Medulla oblongata (tissue), 1 donor: ENCODE data around the gene NBL1.

ENCODE experiments used
- DNase-seq: peaks from one replicate; pipeline ENCODE4 v3.0.0-alpha.2; 2015; ENCODE audit errors: extremely low spot score

The NBL1 gene

GRCh38 chr1:19643602-19644394 lies at the start of gene NBL1:
TSS of gene NBL1 (plus strand) at chr1:19644311. CDS start at chr1:19655031, 10,720 bp downstream.
- peak; percentile 44 for DNase-seq

- DNase-seq: peak; percentile 9
These were observed 47.9 kb upstream of the NBL1 start for GRCh38 chr1:19596065-19596713.

- DNase-seq: peak; percentile 98
These were observed 47.2 kb upstream of the NBL1 start for GRCh38 chr1:19596714-19597495.

- peak; percentile 36 for DNase-seq
These were observed 46.4 kb upstream of the NBL1 start for GRCh38 chr1:19597496-19598309.

- DNase-seq: no peak
These were observed 44.3 kb upstream of the NBL1 start for GRCh38 chr1:19599810-19600209.

- DNase-seq: no peak
These were observed 41.6 kb upstream of the NBL1 start for GRCh38 chr1:19602486-19602885.

- DNase-seq: no peak
These were observed 38.1 kb upstream of the NBL1 start for GRCh38 chr1:19605967-19606366.

- DNase-seq: no peak
These were observed 37.1 kb upstream of the NBL1 start for GRCh38 chr1:19606817-19607642.

- no peak for DNase-seq
These were observed 35.9 kb upstream of the NBL1 start for GRCh38 chr1:19608232-19608631.

- no peak for DNase-seq
These were observed 33.7 kb upstream of the NBL1 start for GRCh38 chr1:19610282-19610981.

- no peak for DNase-seq
These were observed 31.6 kb upstream of the NBL1 start for GRCh38 chr1:19612530-19612929.

GRCh38 chr1:19613171-19613703 lies 30.9 kb upstream of the NBL1 start:
- DNase-seq: no peak

GRCh38 chr1:19615438-19615837 lies 28.7 kb upstream of the NBL1 start:
- no peak for DNase-seq

GRCh38 chr1:19616489-19616888 lies 27.6 kb upstream of the NBL1 start:
- DNase-seq: no peak

GRCh38 chr1:19617376-19617775 lies 26.7 kb upstream of the NBL1 start:
- DNase-seq: no peak

- DNase-seq: no peak
These were observed 25.7 kb upstream of the NBL1 start for GRCh38 chr1:19618428-19618827.

- DNase-seq: no peak
These were observed 24.3 kb upstream of the NBL1 start for GRCh38 chr1:19619697-19620384.

GRCh38 chr1:19620786-19621185 lies 23.3 kb upstream of the NBL1 start:
- DNase-seq: no peak

- DNase-seq: no peak
These were observed 22.7 kb upstream of the NBL1 start for GRCh38 chr1:19621274-19621950.
